ENCODE measurements around the gene GALNT1.
"Not testable (repeated sequence)": the region's sequence is repeated elsewhere in the genome, so short reads cannot be mapped to it uniquely, and the experiment has no call there.

The GALNT1 gene

GRCh38 chr18:35581546-35581897 is at the start of gene GALNT1:
GALNT1 (plus strand) TSS chr18:35581740; CDS start chr18:35654663, 72,923 bp downstream.
- peak; percentile 40 for DNase-seq

DNA sequence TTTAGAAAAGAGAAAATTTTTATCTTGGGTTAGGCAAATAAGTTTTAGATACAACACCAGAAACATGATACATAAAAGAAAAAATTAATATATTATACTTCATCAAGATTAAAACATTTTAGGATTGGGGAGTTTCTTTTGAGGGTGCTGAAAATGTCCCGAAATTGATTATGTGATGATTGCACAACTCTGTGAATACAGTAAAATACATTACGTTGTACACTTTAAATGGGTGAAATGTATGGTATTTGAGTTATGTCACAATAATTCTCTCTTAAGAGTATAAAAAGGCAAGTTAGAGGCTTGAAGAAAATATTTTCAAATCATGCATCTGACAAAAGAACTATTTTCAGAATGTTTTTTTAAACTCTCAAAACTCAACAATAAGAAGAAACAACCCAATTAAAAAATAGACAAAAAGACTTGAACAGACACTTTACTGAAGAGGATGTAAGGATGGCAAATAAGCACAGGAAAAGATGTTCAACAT is 47.6 kb upstream of the GALNT1 start:
- no peak for DNase-seq

DNA sequence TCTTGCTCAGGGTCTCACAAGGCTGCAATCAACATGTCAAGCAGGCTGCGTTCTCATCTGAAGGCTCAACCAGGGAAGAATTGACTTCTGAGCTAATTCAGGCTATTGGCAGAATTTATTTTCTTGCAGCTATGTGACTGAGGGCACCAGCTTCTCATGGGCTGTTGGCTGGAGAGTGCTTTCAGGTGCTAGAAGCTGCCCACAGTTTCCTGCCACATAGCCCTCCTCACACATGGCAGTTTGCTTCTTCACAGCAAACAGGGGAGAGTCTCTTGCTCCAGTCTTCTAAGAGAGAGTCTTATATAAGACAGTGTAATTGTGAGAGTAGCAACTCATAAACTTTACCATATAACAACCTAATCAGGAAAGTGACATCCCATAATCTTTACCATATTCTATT is 46.2 kb upstream of the GALNT1 start:
- DNase-seq = no peak

DNA sequence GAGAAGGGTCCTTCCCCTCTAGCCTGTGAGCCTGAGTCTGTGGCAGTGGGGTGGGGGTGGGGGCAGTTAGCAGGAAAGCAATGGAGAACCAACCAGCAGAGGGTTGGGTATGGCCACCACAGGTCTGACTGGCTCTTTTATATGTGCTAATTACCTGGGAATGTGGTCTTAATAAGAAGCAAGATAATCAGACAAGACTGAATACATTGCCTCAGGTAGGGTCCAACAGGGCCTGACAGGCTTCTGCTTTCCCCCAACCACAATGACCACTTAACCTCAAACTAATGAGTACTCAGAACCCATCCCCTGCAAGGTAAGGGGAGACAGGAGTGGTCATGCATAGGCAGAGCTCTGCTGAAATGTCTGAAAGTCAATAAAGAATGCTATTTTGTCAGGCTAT is 39.2 kb upstream of the GALNT1 start:
- no peak for DNase-seq

DNA sequence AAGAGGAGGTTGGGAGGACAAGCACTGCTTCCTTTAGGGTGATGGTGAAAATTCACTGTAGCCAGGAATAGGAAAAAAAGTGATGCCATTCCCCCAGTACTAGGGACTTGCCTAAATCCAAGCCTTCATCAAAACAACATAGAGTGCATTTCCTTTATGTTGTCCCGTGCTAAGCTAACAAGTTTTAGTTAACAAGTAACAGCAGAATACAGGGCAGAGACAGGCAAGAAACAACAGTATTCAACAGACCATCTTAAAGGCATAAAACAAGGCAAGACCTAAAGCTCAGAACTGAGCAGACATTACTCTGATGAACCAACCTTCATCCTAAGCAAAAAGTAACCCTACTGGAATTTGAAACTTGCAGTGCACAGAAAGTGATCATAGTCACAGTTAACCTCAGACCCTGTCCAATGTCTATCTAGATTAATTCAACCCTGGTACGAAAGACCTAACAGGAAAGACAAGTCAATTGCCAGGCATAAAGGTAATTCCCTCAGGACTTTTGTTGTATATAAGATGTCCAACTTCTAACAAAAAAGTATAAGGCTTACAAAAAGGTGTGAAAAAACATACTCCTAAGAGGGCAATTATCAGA is 34.4 kb upstream of the GALNT1 start:
- DNase-seq = no peak

GRCh38 chr18:35549564-35549963 is 32.0 kb upstream of the GALNT1 start:
- DNase-seq = peak; percentile 35

DNA sequence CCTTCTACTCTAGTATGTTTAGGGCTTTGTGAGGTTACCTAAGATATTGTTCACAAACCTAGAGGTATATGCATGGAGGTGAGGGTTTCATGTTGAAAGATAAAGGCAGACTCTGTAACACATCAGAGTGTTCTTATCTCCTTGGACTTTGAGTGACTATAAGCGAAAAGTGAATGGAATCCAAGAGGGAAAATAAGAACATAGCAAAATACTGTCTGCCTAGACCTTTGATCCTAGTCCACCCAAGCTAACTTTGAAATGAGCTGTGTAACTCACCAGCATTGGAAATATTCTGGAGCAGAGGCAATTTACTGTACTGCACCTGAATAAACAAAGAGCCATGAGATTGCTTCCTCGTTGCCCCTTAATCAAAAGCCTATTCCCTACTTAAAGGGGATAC is 28.2 kb upstream of the GALNT1 start:
- DNase-seq = no peak

DNA sequence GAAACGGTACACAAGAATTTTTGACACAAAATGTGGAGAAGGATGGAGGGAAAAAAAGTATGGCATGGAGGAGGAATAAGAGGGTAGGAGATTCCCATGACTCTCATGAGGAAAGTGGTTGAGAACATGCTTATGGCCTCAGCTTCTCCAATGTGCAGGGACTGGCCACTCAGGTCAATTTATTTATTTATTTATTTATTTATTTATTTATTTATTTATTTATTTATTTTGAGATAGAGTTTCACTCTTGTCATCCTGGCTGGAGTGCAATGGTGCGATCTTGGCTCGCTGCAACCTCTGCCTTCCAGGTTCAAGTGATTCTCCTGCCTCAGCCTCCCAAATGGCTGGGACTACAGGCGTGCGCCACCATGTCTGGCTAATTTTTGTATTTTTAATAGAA is 26.0 kb upstream of the GALNT1 start:
- DNase-seq = not testable (repeated sequence)

- DNase-seq = no peak
Observed at GRCh38 chr18:35559867-35560266, 21.7 kb upstream of the GALNT1 start.

- no peak for DNase-seq
Observed at GRCh38 chr18:35564795-35565453, 16.6 kb upstream of the GALNT1 start.

GRCh38 chr18:35566019-35566418 is 15.5 kb upstream of the GALNT1 start:
- DNase-seq = no peak

DNA sequence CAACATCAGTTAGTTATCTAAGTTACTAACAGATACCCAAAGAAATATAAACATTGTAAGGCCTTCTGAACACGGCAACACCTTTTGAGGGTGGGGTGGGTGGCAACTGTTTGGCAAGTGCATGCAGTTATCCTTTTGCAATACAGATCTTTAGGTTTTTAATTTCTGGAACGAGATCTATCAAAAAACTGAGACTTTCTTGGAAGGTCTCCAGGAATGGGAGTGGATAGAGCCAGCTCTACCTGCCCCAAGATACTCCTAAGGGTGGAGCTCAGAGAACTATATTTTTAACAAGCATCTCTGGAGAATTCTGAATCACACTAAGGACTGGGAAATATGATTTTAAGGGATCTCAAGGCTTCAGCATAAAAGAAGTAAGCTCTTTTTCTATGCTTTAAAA is 11.4 kb upstream of the GALNT1 start:
- no peak for DNase-seq

DNA sequence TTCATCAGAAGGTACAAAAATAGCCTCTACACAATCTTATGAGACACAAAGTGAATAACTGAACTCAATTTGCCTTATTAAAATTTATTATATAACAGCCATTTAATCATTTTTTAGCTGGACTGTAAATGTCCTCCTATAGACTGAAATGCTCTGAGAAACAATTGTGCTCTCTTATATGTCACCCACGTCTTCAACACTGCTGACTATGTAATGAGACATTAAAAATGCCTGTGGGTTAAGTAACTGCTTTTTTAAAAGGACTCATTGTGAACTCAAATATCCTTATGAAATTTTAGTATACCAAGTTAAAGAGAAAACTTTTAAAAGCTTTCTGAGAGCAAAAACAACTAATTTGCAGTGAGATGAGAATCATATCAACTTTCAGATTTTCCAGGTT is 10.4 kb upstream of the GALNT1 start:
- no peak for DNase-seq

- no peak for DNase-seq
Observed at GRCh38 chr18:35572644-35573043, 8.9 kb upstream of the GALNT1 start.

- DNase-seq = no peak
Observed at GRCh38 chr18:35573531-35573930, 8.0 kb upstream of the GALNT1 start.

GRCh38 chr18:35576240-35576845 is 5.2 kb upstream of the GALNT1 start:
- DNase-seq = not testable (repeated sequence)

DNA sequence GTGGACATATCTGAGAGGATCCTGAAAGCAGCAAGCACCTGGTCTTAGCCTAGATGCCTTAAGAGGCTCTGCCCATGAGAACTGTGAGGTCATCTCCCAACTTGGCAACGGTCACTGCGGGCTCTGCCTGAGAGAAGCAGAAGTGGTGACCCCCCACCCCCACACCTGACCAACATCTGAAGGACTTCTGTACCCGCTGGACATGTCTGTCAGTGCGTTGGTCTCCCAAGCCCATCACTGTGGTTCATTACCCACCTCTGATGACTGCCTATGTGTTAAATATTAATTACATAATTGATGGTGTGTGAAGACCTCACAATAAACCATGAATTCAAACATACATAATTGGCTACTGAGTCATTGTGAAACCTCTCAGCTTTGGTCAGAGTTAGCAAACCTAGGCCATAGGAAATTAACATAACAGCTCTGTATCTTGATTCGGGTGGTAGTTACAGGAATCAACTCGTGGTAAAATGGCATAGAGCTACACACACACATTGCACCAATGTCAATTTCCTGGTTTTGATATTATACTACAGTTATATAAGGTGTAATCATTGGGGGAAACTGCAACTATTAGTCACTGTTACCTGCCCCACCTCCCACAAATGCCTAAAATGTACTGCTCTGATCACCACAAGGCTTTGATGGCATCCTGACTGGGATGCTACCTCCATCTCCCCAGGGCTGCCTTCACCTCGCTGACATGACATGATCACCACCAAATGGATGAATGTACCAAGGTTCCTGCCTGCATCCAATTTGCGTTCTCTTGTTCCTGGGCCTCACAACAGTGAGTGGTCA is 4.3 kb upstream of the GALNT1 start:
- DNase-seq = no peak

- no peak for DNase-seq
Observed at GRCh38 chr18:35578481-35578880, 3.1 kb upstream of the GALNT1 start.

- DNase-seq = no peak
Observed at GRCh38 chr18:35578936-35579335, 2.6 kb upstream of the GALNT1 start.

DNA sequence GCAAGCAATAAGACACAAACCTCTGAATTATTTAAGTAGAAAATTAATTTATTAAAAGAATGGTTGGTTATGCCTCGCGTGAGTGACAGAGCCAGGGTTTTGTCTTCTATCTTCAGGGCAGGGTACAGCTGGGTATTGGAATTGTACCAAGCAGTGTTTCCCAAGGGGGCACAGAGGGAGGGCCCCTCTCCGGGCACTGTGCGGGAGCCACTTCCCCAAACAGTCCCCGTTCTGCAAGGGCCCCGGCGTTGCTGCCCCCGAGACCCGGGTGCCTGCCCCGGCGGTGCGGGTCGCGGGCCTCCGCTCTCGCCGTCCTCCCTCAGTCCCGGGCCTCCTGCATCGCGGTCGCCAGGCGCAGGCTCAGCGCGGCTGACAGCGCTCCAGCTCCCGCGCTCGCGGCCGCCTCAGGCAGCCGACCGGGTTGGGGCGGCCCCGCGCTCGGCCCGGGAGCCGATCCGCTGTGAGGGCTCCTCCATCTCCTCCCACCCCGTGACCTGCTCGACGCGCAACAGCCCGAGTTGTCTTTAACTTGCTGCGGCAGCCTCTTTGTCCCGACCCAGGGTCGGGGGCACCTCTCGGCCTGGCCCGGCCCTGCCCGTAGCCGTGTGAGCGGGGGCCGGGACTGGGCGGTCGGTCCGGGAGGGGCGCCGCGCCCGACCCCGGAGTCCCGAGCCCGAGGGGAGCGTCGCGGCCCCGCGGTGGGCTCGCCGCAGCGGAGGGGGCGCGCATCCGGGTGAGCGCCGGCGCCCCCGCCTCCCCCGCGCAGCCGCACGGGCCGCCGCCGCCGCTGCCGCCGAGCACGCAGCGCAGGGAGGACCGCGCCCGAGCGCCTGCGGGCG is 620 bp upstream of the GALNT1 start:
- peak; percentile 83 for DNase-seq

DNA sequence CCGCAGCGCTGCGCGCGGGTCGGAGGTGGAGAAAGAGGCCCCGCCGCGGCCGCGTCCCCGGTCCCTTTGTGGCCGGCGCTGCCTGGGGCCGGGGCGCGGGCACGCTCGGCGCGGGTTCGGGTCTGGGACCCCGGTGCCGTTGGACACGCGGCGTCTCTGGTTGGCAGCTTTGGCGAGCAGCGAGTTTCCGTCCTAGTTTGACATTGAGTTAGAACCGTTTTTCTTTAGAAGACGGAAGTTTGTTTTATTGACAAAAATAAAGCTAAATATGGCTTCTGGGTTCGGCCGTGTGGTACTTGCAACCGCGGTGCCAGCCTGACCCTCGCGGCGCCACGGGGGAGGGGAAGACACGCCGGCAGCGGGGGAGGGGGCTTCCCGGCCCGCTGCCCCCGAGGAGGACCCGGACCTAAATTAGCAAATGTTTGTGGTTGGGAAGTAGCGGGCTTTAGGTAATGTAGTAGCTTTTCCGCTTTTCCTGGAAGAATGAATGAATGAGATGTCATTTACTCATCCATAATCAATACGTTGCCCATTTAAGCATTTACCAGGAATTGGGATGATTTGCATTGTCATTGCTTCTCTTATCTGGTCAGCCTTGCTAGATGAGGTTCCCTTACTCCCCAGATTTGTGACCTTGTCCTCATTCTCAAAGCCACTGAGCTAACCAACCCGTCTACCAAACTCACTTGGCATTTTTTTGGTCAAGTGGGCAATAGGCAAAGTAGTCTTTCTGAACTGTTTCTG is 530 bp downstream of the GALNT1 start:
- DNase-seq = peak; percentile 56
